Osteocyte (in vitro differentiated cells): ENCODE results near the gene NBEA. TPM values are rescaled to one million over a fixed set of nuclear protein-coding genes. Genes with fewer than 3 reads are reported as not detected.
"Not testable (repeated sequence)": the region's sequence is repeated elsewhere in the genome, so short reads cannot be mapped to it uniquely, and the experiment has no call there.

ENCODE experiments used
- DNase-seq: peaks from one replicate; pipeline ENCODE4 v3.0.0; 2021; ENCODE audit warnings: mixed read lengths; ENCODE audit not compliant: unreplicated experiment; ENCODE audit errors: extremely low spot score
- H3K27ac Mint-ChIP-seq: one replicate; pipeline ENCODE4 v1.8.0; 2021; ENCODE audit warnings: mild to moderate bottlenecking, mixed read lengths; ENCODE audit not compliant: unreplicated experiment
- H3K27me3 Mint-ChIP-seq: one replicate; pipeline ENCODE4 v1.8.0; 2021; ENCODE audit warnings: mixed read lengths; ENCODE audit not compliant: unreplicated experiment
- H3K36me3 Mint-ChIP-seq: one replicate; pipeline ENCODE4 v1.8.0; 2021; ENCODE audit warnings: mixed read lengths; ENCODE audit not compliant: unreplicated experiment
- H3K4me1 Mint-ChIP-seq: one replicate; pipeline ENCODE4 v1.8.0; 2021; ENCODE audit warnings: mixed read lengths; ENCODE audit not compliant: unreplicated experiment
- H3K4me3 Mint-ChIP-seq: one replicate; pipeline ENCODE4 v1.8.0; 2021; ENCODE audit warnings: mild to moderate bottlenecking, moderate library complexity, mixed read lengths; ENCODE audit not compliant: unreplicated experiment
- H3K9me3 Mint-ChIP-seq: one replicate; pipeline ENCODE4 v1.8.0; 2021; ENCODE audit warnings: mixed read lengths; ENCODE audit not compliant: unreplicated experiment
- CTCF ChIP-seq: fragments of 200-600 bp; sonication (generic); IDR thresholded peaks from 2 replicates; pipeline ENCODE4 v1.5.0; 2021; ENCODE audit warnings: antibody characterized with exemption, mild to moderate bottlenecking, moderate library complexity
- total RNA-seq: library from RNA; stranded (reverse); gene quantifications from 2 replicates; pipeline ENCODE4 v1.2.1, GENCODE V29; 2021

Gene NBEA
- total RNA-seq, 1 donor from 2014 or later = 10.9 TPM

- TF ChIP-seq CTCF = no peak
- no peaks in the 10 kb centered on the region for H3K9me3 Mint-ChIP-seq
- H3K27ac Mint-ChIP-seq = no peak overlapping the region
- H3K36me3 Mint-ChIP-seq = peaks cover 6% of the 10 kb centered on the region
- H3K27me3 Mint-ChIP-seq = no peaks in the 10 kb centered on the region
- H3K4me3 Mint-ChIP-seq = no peak overlapping the region
- DNase-seq = no peak
- H3K4me1 Mint-ChIP-seq = no peaks in the 10 kb centered on the region
Measured at GRCh38 chr13:35659796-35660195, 717.7 kb downstream of the NBEA start.

- Mint-ChIP-seq H3K4me1 (no peaks in the 10 kb centered on the region), H3K36me3 (peaks cover 11% of the 10 kb centered on the region), H3K4me3 (no peak overlapping the region), H3K27me3 (no peaks in the 10 kb centered on the region), H3K9me3 (no peaks in the 10 kb centered on the region), H3K27ac (no peak overlapping the region)
- DNase-seq = no peak
- no peak for TF ChIP-seq CTCF
Measured at GRCh38 chr13:35664747-35665146, 722.7 kb downstream of the NBEA start.

- Mint-ChIP-seq H3K27ac (no peak overlapping the region), H3K9me3 (no peaks in the 10 kb centered on the region)
Measured at GRCh38 chr13:35669321-35669720, 727.3 kb downstream of the NBEA start.

GRCh38 chr13:35672611-35673010 lies 730.5 kb downstream of the NBEA start:
- H3K27ac Mint-ChIP-seq = no peak overlapping the region
- H3K4me1 Mint-ChIP-seq = peaks cover 11% of the 10 kb centered on the region
- H3K9me3 Mint-ChIP-seq = peaks cover 4% of the 10 kb centered on the region
- no peak for DNase-seq
- no peak for TF ChIP-seq CTCF
- no peak overlapping the region for H3K4me3 Mint-ChIP-seq
- H3K36me3 Mint-ChIP-seq = peaks cover 6% of the 10 kb centered on the region
- H3K27me3 Mint-ChIP-seq = no peaks in the 10 kb centered on the region

More at GRCh38 chr13:35669321-35669720, 727.3 kb downstream of the NBEA start:
- Mint-ChIP-seq H3K36me3 (peaks cover 11% of the 10 kb centered on the region), H3K27me3 (no peaks in the 10 kb centered on the region), H3K4me3 (no peak overlapping the region), H3K4me1 (peaks cover 11% of the 10 kb centered on the region)
- no peak for DNase-seq
- no peak for TF ChIP-seq CTCF

GRCh38 chr13:35675651-35676050 lies 733.6 kb downstream of the NBEA start:
- TF ChIP-seq CTCF = no peak
- Mint-ChIP-seq H3K4me1 (peaks cover 11% of the 10 kb centered on the region), H3K27me3 (no peaks in the 10 kb centered on the region), H3K36me3 (no peaks in the 10 kb centered on the region), H3K27ac (no peak overlapping the region), H3K4me3 (no peak overlapping the region), H3K9me3 (peaks cover 4% of the 10 kb centered on the region)
- no peak for DNase-seq

GRCh38 chr13:35677863-35678262 lies 735.8 kb downstream of the NBEA start:
- H3K27me3 Mint-ChIP-seq, H3K27ac Mint-ChIP-seq, H3K9me3 Mint-ChIP-seq: not testable (repeated sequence)

More at GRCh38 chr13:35677863-35678262, 735.8 kb downstream of the NBEA start:
- not testable (repeated sequence) for H3K36me3 Mint-ChIP-seq, H3K4me1 Mint-ChIP-seq, H3K4me3 Mint-ChIP-seq, DNase-seq
